ENCODE measurements around the gene DRP2.
"Not testable (repeated sequence)": the region's sequence is repeated elsewhere in the genome, so short reads cannot be mapped to it uniquely, and the experiment has no call there.

DRP2 gene

GRCh38 chrX:101237041-101237440, 17.5 kb downstream of the DRP2 start:
- no peak for DNase-seq

GRCh38 chrX:101241531-101241930, 21.9 kb downstream of the DRP2 start:
- no peak for DNase-seq

GRCh38 chrX:101252634-101253033, 33.0 kb downstream of the DRP2 start:
- no peak for DNase-seq

GRCh38 chrX:101257448-101258258, 38.1 kb downstream of the DRP2 start:
- no peak for DNase-seq

- no peak for DNase-seq
These were observed 38.6 kb downstream of the DRP2 start for GRCh38 chrX:101258259-101258581.

GRCh38 chrX:101260435-101260834, 40.8 kb downstream of the DRP2 start:
- no peak for DNase-seq

GRCh38 chrX:101262590-101262989, 43.0 kb downstream of the DRP2 start:
- no peak for DNase-seq

GRCh38 chrX:101263766-101264165, 44.2 kb downstream of the DRP2 start:
- no peak for DNase-seq

- DNase-seq: no peak
These were observed 46.4 kb downstream of the DRP2 start for GRCh38 chrX:101265869-101266428.

- no peak for DNase-seq
These were observed 54.6 kb downstream of the DRP2 start for GRCh38 chrX:101274198-101274597.

- DNase-seq: no peak
These were observed 56.7 kb downstream of the DRP2 start for GRCh38 chrX:101276238-101276637.

GRCh38 chrX:101287402-101287801, 67.8 kb downstream of the DRP2 start:
- no peak for DNase-seq

GRCh38 chrX:101290957-101291603, 71.5 kb downstream of the DRP2 start, which contains the start of gene TAF7L:
TAF7L (minus strand) TSS chrX:101291334; CDS start chrX:101287543, 3,791 bp downstream.
- DNase-seq: peak; percentile 45

GRCh38 chrX:101295603-101296002, 76.0 kb downstream of the DRP2 start:
- DNase-seq: not testable (repeated sequence)

GRCh38 chrX:101303790-101304189, 84.2 kb downstream of the DRP2 start:
- no peak for DNase-seq
